ENCODE measurements around the gene MAP7.

The MAP7 gene

GRCh38 chr6:136483906-136484305 is 66.3 kb downstream of the MAP7 start:
- TF ChIP-seq CTCF (IDR thresholded peaks at IDR 0.05), result no peak

GRCh38 chr6:136477548-136477947 is 72.7 kb downstream of the MAP7 start:
- TF ChIP-seq CTCF (IDR thresholded peaks at IDR 0.05), result no peak

GRCh38 chr6:136475686-136476085 is 74.5 kb downstream of the MAP7 start:
- no peak for TF ChIP-seq CTCF (IDR thresholded peaks at IDR 0.05)

- TF ChIP-seq CTCF (IDR thresholded peaks at IDR 0.05), result no peak
Observed at GRCh38 chr6:136474241-136474640, 76.0 kb downstream of the MAP7 start.

- no peak for TF ChIP-seq CTCF (IDR thresholded peaks at IDR 0.05)
Observed at GRCh38 chr6:136471922-136472321, 78.3 kb downstream of the MAP7 start.

GRCh38 chr6:136471372-136471771 is 78.8 kb downstream of the MAP7 start:
- no peak for TF ChIP-seq CTCF (IDR thresholded peaks at IDR 0.05)

GRCh38 chr6:136470044-136470443 is 80.2 kb downstream of the MAP7 start:
- TF ChIP-seq CTCF (IDR thresholded peaks at IDR 0.05), result no peak

- no peak for TF ChIP-seq CTCF (IDR thresholded peaks at IDR 0.05)
Observed at GRCh38 chr6:136469154-136469553, 81.1 kb downstream of the MAP7 start.

Measured in LNCAP (cell line).